Kidney (tissue), 14 donors: Measurements from ENCODE around the gene HLA-G. TPM values are rescaled to one million over a fixed set of nuclear protein-coding genes. Genes with fewer than 3 reads are reported as not detected.

ENCODE experiments used
- DNase-seq, 5 donors: peaks; one replicate each; pipeline ENCODE4 v3.0.0-alpha.2; 2013 to 2020
- FAIRE-seq: peaks from 2 replicates; lab custom pipeline; 2012; peaks lifted over from hg19 to GRCh38; lab: Jason Lieb, UNC
- H3K27ac ChIP-seq, 2 donors: one replicate each; pipeline ENCODE4 v1.7.0; 2013; ENCODE audit warnings: low read depth in 2 of 2, low read length in 2 of 2, inconsistent platforms in 1 of 2
- H3K27me3 ChIP-seq: one replicate; pipeline ENCODE4 v1.7.1; 2013; ENCODE audit warnings: low read length, inconsistent platforms; ENCODE audit not compliant: control insufficient read depth, insufficient read depth
- H3K36me3 ChIP-seq, 3 donors: one replicate each; pipeline versions ENCODE4 v1.7.0 to v1.7.1; 2013; ENCODE audit warnings: low read length in 3 of 3, control low read depth in 1 of 3, inconsistent platforms in 1 of 3; ENCODE audit not compliant: insufficient read depth in 3 of 3, control insufficient read depth in 2 of 3
- H3K4me1 ChIP-seq, 3 donors: one replicate each; pipeline versions ENCODE4 v1.7.0 to v1.7.1; 2013; ENCODE audit warnings: low read length in 3 of 3, inconsistent platforms in 1 of 3, low read depth in 1 of 3; ENCODE audit not compliant: control insufficient read depth in 2 of 3, insufficient read depth in 2 of 3
- H3K4me3 ChIP-seq, 3 donors: one replicate each; pipeline versions ENCODE4 v1.7.0 to v1.8.1; 2013; ENCODE audit warnings: low read length in 3 of 3, control low read depth in 1 of 3, inconsistent platforms in 1 of 3
- H3K9ac ChIP-seq, 3 donors: one replicate each; pipeline versions ENCODE4 v1.7.0 to v1.7.1; 2013; ENCODE audit warnings: low read length in 3 of 3, control low read depth in 1 of 3, inconsistent platforms in 1 of 3
- H3K9me3 ChIP-seq, 3 donors: one replicate each; pipeline versions ENCODE4 v1.7.0 to v1.7.1; 2013; ENCODE audit warnings: low read length in 3 of 3, control low read depth in 1 of 3, inconsistent platforms in 1 of 3; ENCODE audit not compliant: control insufficient read depth in 2 of 3, insufficient read depth in 1 of 3
- CTCF ChIP-seq: IDR thresholded peaks from 3 replicates; pipeline ENCODE4 v1.5.1; 2012; ENCODE audit warnings: mild to moderate bottlenecking, moderate library complexity, borderline replicate concordance; ENCODE audit not compliant: insufficient read depth; ENCODE audit errors: extremely low read depth
- intact Hi-C: fragments of 100-400 bp; cut with DNase I; formaldehyde crosslinking; loops from one replicate; pipeline ENCODE4 v1.11.1; 2022
- polyA plus RNA-seq: library from polyadenylated mRNA; stranded (reverse); fragments of 350-450 nt; fragmentation: Illumina TruSeq; extraction: RNeasy Lipid Tissue Mini Kit (QIAGEN cat#74804); gene quantifications from one replicate; pipeline ENCODE4 v1.2.3, GENCODE V29; 2014; ENCODE audit warnings: low read depth, low replicate concordance; ENCODE audit not compliant: insufficient read depth
- total RNA-seq: library from RNA; stranded (reverse); fragmentation: NEBNext Ultra II Directional; extraction: Animal tissue kit (Norgen Biotek cat#: 25700); gene quantifications from one replicate; pipeline ENCODE4 v1.2.1, GENCODE V29; 2021
- donor health status: control.
- donor health status: control.
- donor health status: control.
- donor health status: control.
- donor health status: control.
- donor health status: DM: yes; HTN: yes; CAD: no.
- donor health status: Normal renal cell carcinoma (clear cell type).

HLA-G gene
- total and polyA plus RNA-seq, 2 donors from 2014 or later: 0.35 to 0.37 TPM

GRCh38 chr6:29790626-29791025 is 37.0 kb upstream of the HLA-G start:
- no peak for TF ChIP-seq CTCF
- no peak overlapping the region for H3K4me3 ChIP-seq
- H3K36me3 ChIP-seq: no peaks in the 10 kb centered on the region
- H3K4me1 ChIP-seq: no peaks in the 10 kb centered on the region
- DNase-seq: no peak
- H3K27ac ChIP-seq: no peak overlapping the region
- H3K9ac ChIP-seq: no peak overlapping the region
- no peak for FAIRE-seq
- intact Hi-C loops: no loop called here
- H3K9me3 ChIP-seq: no peaks in the 10 kb centered on the region
- H3K27me3 ChIP-seq: peaks cover 29% of the 10 kb centered on the region

- Histone ChIP-seq H3K36me3 (no peaks in the 10 kb centered on the region), H3K27me3 (peaks cover 29% of the 10 kb centered on the region), H3K4me1 (no peaks in the 10 kb centered on the region), H3K9me3 (no peaks in the 10 kb centered on the region), H3K27ac (no peak overlapping the region), H3K4me3 (peak overlapping the region in 1 of 3 donors; percentile 11), H3K9ac (no peak overlapping the region)
- FAIRE-seq (no peak), DNase-seq (no peak)
- intact Hi-C loops: no loop called here
- TF ChIP-seq CTCF: no peak
These were observed 36.5 kb upstream of the HLA-G start for GRCh38 chr6:29791162-29791561.

- Histone ChIP-seq H3K36me3 (no peaks in the 10 kb centered on the region), H3K4me1 (no peaks in the 10 kb centered on the region), H3K9me3 (no peaks in the 10 kb centered on the region), H3K27ac (peak overlapping the region in 1 of 2 donors; percentile 24), H3K9ac (peak overlapping the region in 2 of 3 donors; percentile 58 to 63), H3K4me3 (peak overlapping the region in 2 of 3 donors; percentile 68 to 78), H3K27me3 (peaks cover 29% of the 10 kb centered on the region)
- no peak for DNase-seq
- intact Hi-C loops: no loop called here
- FAIRE-seq: no peak
- TF ChIP-seq CTCF: no peak
These were observed 35.9 kb upstream of the HLA-G start for GRCh38 chr6:29791786-29792122.
